ENCODE measurements around the gene AK3.

- TF ChIP-seq EZH2 (IDR thresholded peaks at IDR 0.05; ENCODE audit: borderline replicate concordance, low read depth, low read length, severe bottlenecking) (no peak), CTCF (IDR thresholded peaks at IDR 0.05; ENCODE audit: borderline replicate concordance, extremely low read depth, low read length, poor library complexity, severe bottlenecking) (no peak)
These were observed 15.1 kb downstream of the AK3 start for GRCh38 chr9:4725706-4726442.
